ENCODE results near the gene DCLK2. TPM values are rescaled to one million over a fixed set of nuclear protein-coding genes. Genes with fewer than 3 reads are reported as not detected.

Gene DCLK2
- total RNA-seq, 2 donors from 2014 or later, result 7.7 to 9.9 TPM

GRCh38 chr4:150067859-150068258 lies 10.4 kb upstream of the DCLK2 start:
- ATAC-seq, result no peak
- intact Hi-C loops (cut with DNase I), result no loop called here

GRCh38 chr4:150068300-150068960 lies 9.8 kb upstream of the DCLK2 start:
- no peak for ATAC-seq
- no peak for DNase-seq
- intact Hi-C loops (cut with DNase I), result no loop called here

More at GRCh38 chr4:150067859-150068258, 10.4 kb upstream of the DCLK2 start:
- DNase-seq, result no peak

GRCh38 chr4:150069353-150069752 lies 8.9 kb upstream of the DCLK2 start:
- DNase-seq, result no peak
- no peak for ATAC-seq
- intact Hi-C loops (cut with DNase I), result no loop called here

GRCh38 chr4:150070464-150071170 lies 7.6 kb upstream of the DCLK2 start:
- no peak for ATAC-seq
- intact Hi-C loops (cut with DNase I), result loop anchor here in 1 of 2 donors (10.0 kb wide), 1 partner anchor 104 kb away; no protein-coding TSS in a partner anchor
- no peak for DNase-seq

GRCh38 chr4:150072471-150072870 lies 5.8 kb upstream of the DCLK2 start:
- intact Hi-C loops (cut with DNase I), result loop anchor here in 1 of 2 donors (10.0 kb wide), 1 partner anchor 102 kb away; no protein-coding TSS in a partner anchor

GRCh38 chr4:150072906-150073714 lies 5.1 kb upstream of the DCLK2 start:
- DNase-seq, result no peak
- peak in 1 of 2 donors; percentile 67 for ATAC-seq
- intact Hi-C loops (cut with DNase I), result loop anchor here in 1 of 2 donors (10.0 kb wide), 1 partner anchor 102 kb away; no protein-coding TSS in a partner anchor

More at GRCh38 chr4:150072471-150072870, 5.8 kb upstream of the DCLK2 start:
- DNase-seq, result no peak
- ATAC-seq, result no peak

GRCh38 chr4:150074064-150074463 lies 4.2 kb upstream of the DCLK2 start:
- ATAC-seq (no peak), DNase-seq (no peak)
- intact Hi-C loops (cut with DNase I), result loop anchor here in 1 of 2 donors (10.0 kb wide), 1 partner anchor 101 kb away; no protein-coding TSS in a partner anchor

- DNase-seq (peak; percentile 74), ATAC-seq (peak; percentile 71 to 77)
- intact Hi-C loops (cut with DNase I), result loop anchor here in 1 of 2 donors (5.0 to 10.0 kb wide), 2 partner anchors 96 to 129 kb away; no protein-coding TSS in a partner anchor
These were observed 385 bp downstream of the DCLK2 start for GRCh38 chr4:150078579-150079080.

GRCh38 chr4:150079081-150079581 lies 886 bp downstream of the DCLK2 start:
- ATAC-seq (peak; percentile 21 to 40), DNase-seq (peak; percentile 58)
- intact Hi-C loops (cut with DNase I), result loop anchor here in 1 of 2 donors (5.0 to 10.0 kb wide), 2 partner anchors 96 to 128 kb away; no protein-coding TSS in a partner anchor

GRCh38 chr4:150080337-150080736 lies 2.1 kb downstream of the DCLK2 start:
- no peak for ATAC-seq
- intact Hi-C loops (cut with DNase I), result no loop called here
- DNase-seq, result no peak

GRCh38 chr4:150080875-150081274 lies 2.6 kb downstream of the DCLK2 start:
- intact Hi-C loops (cut with DNase I), result no loop called here
- DNase-seq, result no peak
- no peak for ATAC-seq

GRCh38 chr4:150082241-150082640 lies 4.0 kb downstream of the DCLK2 start:
- intact Hi-C loops (cut with DNase I), result no loop called here
- DNase-seq (no peak), ATAC-seq (no peak)

GRCh38 chr4:150087006-150087405 lies 8.8 kb downstream of the DCLK2 start:
- no peak for DNase-seq
- no peak for ATAC-seq
- intact Hi-C loops (cut with DNase I), result no loop called here

GRCh38 chr4:150089732-150090131 lies 11.5 kb downstream of the DCLK2 start:
- ATAC-seq (no peak), DNase-seq (no peak)
- intact Hi-C loops (cut with DNase I), result no loop called here

GRCh38 chr4:150090836-150091235 lies 12.6 kb downstream of the DCLK2 start:
- no peak for DNase-seq
- ATAC-seq, result no peak
- intact Hi-C loops (cut with DNase I), result no loop called here

GRCh38 chr4:150094676-150095075 lies 16.4 kb downstream of the DCLK2 start:
- ATAC-seq (no peak), DNase-seq (no peak)
- intact Hi-C loops (cut with DNase I), result no loop called here

- ATAC-seq, result no peak
- DNase-seq, result no peak
- intact Hi-C loops (cut with DNase I), result no loop called here
These were observed 18.4 kb downstream of the DCLK2 start for GRCh38 chr4:150096625-150097024.

- ATAC-seq (peak in 1 of 2 donors; percentile 33), DNase-seq (no peak)
- intact Hi-C loops (cut with DNase I), result no loop called here
These were observed 20.0 kb downstream of the DCLK2 start for GRCh38 chr4:150098214-150098613.

- ATAC-seq (no peak), DNase-seq (no peak)
- intact Hi-C loops (cut with DNase I), result no loop called here
These were observed 26.3 kb downstream of the DCLK2 start for GRCh38 chr4:150104404-150105027.
